Effector CD8-positive, alpha-beta T cell (primary cell): ENCODE data around the gene CISTR.
A peak's percentile ranks its signal among the peaks of the same experiment; 100 is the strongest.

Experiments
- DNase-seq: peaks from one replicate; lab custom pipeline; 2025; lab: John Stamatoyannopoulos, UW

CISTR gene

GRCh38 chr12:53743266-53744129, 8.3 kb downstream of the CISTR start:
- peak; percentile 51 for DNase-seq

GRCh38 chr12:53740130-53740491, 11.7 kb downstream of the CISTR start:
- no peak for DNase-seq

- no peak for DNase-seq
Observed at GRCh38 chr12:53739214-53740129, 12.3 kb downstream of the CISTR start.

- peak; percentile 46 for DNase-seq
Observed at GRCh38 chr12:53738406-53739213, 13.2 kb downstream of the CISTR start.

- no peak for DNase-seq
Observed at GRCh38 chr12:53737951-53738405, 13.8 kb downstream of the CISTR start.

GRCh38 chr12:53737093-53737808, 14.5 kb downstream of the CISTR start:
- no peak for DNase-seq

- no peak for DNase-seq
Observed at GRCh38 chr12:53736592-53736991, 15.2 kb downstream of the CISTR start.

GRCh38 chr12:53735556-53735955, 16.2 kb downstream of the CISTR start:
- DNase-seq: no peak

GRCh38 chr12:53734425-53734824, 17.4 kb downstream of the CISTR start:
- DNase-seq: no peak

GRCh38 chr12:53733807-53734200, 18.0 kb downstream of the CISTR start:
- no peak for DNase-seq

- DNase-seq: no peak
Observed at GRCh38 chr12:53733051-53733806, 18.6 kb downstream of the CISTR start.

- DNase-seq: no peak
Observed at GRCh38 chr12:53729644-53730043, 22.1 kb downstream of the CISTR start.

GRCh38 chr12:53728206-53728605, 23.6 kb downstream of the CISTR start:
- DNase-seq: no peak

GRCh38 chr12:53727310-53728041, 24.3 kb downstream of the CISTR start, which contains the start of gene CALCOCO1:
CALCOCO1 (minus strand) TSS chr12:53727452; CDS start chr12:53725242, 2,210 bp downstream.
- peak; percentile 93 for DNase-seq

GRCh38 chr12:53726946-53727309, 24.9 kb downstream of the CISTR start:
- no peak for DNase-seq

- no peak for DNase-seq
Observed at GRCh38 chr12:53726341-53726740, 25.4 kb downstream of the CISTR start.

GRCh38 chr12:53725824-53726223, 26.0 kb downstream of the CISTR start:
- DNase-seq: no peak

GRCh38 chr12:53722450-53723041, 29.2 kb downstream of the CISTR start:
- no peak for DNase-seq

GRCh38 chr12:53720946-53721345, 30.8 kb downstream of the CISTR start:
- DNase-seq: no peak
